ENCODE measurements around the gene ZSWIM3.

The ZSWIM3 gene

DNA sequence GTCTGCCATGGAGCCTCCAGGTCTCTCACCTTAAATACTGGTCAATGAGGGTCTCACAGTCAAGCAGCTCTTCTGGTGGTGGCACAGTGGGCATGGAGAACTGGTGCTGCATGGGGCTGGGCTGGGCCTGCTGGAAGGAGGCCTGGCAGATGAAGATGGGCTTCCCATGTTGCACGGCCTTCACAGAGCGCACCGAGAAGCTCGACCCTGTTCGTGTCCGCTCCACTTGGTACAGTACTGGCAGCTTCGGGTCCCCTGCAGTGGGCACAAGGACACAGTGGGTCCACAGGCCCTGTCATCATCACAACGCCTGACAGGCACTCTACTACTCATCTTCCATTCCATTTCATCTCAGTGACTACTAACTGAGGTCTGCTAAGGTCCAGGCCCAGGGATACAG is 9.0 kb upstream of the ZSWIM3 start:
- ATAC-seq = no peak
- no peak for TF ChIP-seq CSDC2 (CRISPR knock-in tag; IDR thresholded peaks at IDR 0.05)
- TF ChIP-seq SNAI2 (CRISPR knock-in tag; IDR thresholded peaks at IDR 0.05) = no peak
- no peak for TF ChIP-seq PPARA (CRISPR knock-in tag; IDR thresholded peaks at IDR 0.05; ENCODE audit: borderline replicate concordance)
- no peak for TF ChIP-seq ZFP30 (CRISPR knock-in tag; IDR thresholded peaks at IDR 0.05)

- TF ChIP-seq ZNF565 (CRISPR knock-in tag; conservative IDR thresholded peaks at IDR 0.05; ENCODE audit: low read depth) = no peak
- TF ChIP-seq, protein P1, sequence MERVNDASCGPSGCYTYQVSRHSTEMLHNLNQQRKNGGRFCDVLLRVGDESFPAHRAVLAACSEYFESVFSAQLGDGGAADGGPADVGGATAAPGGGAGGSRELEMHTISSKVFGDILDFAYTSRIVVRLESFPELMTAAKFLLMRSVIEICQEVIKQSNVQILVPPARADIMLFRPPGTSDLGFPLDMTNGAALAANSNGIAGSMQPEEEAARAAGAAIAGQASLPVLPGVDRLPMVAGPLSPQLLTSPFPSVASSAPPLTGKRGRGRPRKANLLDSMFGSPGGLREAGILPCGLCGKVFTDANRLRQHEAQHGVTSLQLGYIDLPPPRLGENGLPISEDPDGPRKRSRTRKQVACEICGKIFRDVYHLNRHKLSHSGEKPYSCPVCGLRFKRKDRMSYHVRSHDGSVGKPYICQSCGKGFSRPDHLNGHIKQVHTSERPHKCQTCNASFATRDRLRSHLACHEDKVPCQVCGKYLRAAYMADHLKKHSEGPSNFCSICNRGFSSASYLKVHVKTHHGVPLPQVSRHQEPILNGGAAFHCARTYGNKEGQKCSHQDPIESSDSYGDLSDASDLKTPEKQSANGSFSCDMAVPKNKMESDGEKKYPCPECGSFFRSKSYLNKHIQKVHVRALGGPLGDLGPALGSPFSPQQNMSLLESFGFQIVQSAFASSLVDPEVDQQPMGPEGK (CRISPR knock-in tag; IDR thresholded peaks at IDR 0.05; ENCODE audit: borderline replicate concordance) = no peak
- no peak for ATAC-seq
Measured at GRCh38 chr20:45848969-45849582, 8.3 kb upstream of the ZSWIM3 start.

DNA sequence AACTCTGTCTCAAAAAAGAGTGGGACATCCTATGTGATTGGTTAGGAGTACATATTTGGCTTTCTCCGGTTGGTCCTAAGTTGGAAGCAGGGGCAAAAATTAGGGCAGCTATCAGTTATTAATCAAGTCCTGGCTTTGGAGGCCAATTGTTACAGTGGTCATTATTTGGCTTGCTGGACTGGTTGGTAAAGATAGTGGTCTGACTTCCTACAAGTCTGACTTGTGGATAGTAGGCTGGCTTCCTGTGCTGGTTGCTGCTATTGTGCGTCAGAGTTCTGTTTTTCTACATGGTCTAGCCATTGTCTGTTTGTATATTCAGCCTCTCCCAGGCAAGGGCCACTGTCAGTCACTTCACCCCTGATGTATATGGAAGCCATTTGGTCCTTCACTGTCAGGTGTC is 7.2 kb upstream of the ZSWIM3 start:
- TF ChIP-seq, protein P2, sequence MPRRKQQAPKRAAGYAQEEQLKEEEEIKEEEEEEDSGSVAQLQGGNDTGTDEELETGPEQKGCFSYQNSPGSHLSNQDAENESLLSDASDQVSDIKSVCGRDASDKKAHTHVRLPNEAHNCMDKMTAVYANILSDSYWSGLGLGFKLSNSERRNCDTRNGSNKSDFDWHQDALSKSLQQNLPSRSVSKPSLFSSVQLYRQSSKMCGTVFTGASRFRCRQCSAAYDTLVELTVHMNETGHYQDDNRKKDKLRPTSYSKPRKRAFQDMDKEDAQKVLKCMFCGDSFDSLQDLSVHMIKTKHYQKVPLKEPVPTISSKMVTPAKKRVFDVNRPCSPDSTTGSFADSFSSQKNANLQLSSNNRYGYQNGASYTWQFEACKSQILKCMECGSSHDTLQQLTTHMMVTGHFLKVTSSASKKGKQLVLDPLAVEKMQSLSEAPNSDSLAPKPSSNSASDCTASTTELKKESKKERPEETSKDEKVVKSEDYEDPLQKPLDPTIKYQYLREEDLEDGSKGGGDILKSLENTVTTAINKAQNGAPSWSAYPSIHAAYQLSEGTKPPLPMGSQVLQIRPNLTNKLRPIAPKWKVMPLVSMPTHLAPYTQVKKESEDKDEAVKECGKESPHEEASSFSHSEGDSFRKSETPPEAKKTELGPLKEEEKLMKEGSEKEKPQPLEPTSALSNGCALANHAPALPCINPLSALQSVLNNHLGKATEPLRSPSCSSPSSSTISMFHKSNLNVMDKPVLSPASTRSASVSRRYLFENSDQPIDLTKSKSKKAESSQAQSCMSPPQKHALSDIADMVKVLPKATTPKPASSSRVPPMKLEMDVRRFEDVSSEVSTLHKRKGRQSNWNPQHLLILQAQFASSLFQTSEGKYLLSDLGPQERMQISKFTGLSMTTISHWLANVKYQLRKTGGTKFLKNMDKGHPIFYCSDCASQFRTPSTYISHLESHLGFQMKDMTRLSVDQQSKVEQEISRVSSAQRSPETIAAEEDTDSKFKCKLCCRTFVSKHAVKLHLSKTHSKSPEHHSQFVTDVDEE (CRISPR knock-in tag; IDR thresholded peaks at IDR 0.05) = no peak
- TF ChIP-seq ZC3H10 (CRISPR knock-in tag; IDR thresholded peaks at IDR 0.05) = no peak
- no peak for TF ChIP-seq SNAI2 (CRISPR knock-in tag; IDR thresholded peaks at IDR 0.05)
- no peak for ATAC-seq

DNA sequence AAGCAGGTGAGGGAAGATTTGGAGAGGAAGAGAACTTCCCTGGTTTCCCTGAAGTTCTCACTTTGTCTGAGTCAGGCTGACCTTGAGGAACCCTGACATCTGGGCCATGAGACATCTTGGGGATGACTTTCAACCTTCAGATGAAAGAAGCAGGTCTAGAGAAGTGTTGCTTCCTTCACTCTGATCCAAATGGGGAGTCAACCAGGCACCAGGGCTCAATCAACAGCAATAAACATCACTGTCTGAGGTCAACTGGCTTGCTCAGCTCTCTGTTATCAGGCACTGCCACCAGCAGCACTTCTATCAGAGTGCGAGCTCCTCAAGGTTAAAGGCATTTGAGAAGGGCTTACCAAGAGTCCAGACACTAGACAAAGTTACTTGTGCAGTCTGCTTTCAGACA is 6.5 kb upstream of the ZSWIM3 start:
- ATAC-seq = no peak
- TF ChIP-seq ZNF8 (CRISPR knock-in tag; IDR thresholded peaks at IDR 0.05) (no peak), ZNF565 (CRISPR knock-in tag; conservative IDR thresholded peaks at IDR 0.05; ENCODE audit: low read depth) (no peak)

- ATAC-seq = no peak
- no peak for TF ChIP-seq ISL1 (CRISPR knock-in tag; IDR thresholded peaks at IDR 0.05)
- TF ChIP-seq, protein P1 (CRISPR knock-in tag; IDR thresholded peaks at IDR 0.05; ENCODE audit: borderline replicate concordance) = no peak
- TF ChIP-seq OSR1 (CRISPR knock-in tag; IDR thresholded peaks at IDR 0.05) = no peak
- TF ChIP-seq RARB (CRISPR knock-in tag; IDR thresholded peaks at IDR 0.05) = no peak
- no peak for TF ChIP-seq ZFP3 (CRISPR knock-in tag; IDR thresholded peaks at IDR 0.05)
Measured at GRCh38 chr20:45851501-45851900, 5.9 kb upstream of the ZSWIM3 start.

- ATAC-seq = no peak
- no peak for TF ChIP-seq ZC3H10 (CRISPR knock-in tag; IDR thresholded peaks at IDR 0.05)
- TF ChIP-seq PPARA (CRISPR knock-in tag; IDR thresholded peaks at IDR 0.05; ENCODE audit: borderline replicate concordance) = no peak
- no peak for TF ChIP-seq ZNF565 (CRISPR knock-in tag; conservative IDR thresholded peaks at IDR 0.05; ENCODE audit: low read depth)
- TF ChIP-seq, protein P2 (CRISPR knock-in tag; IDR thresholded peaks at IDR 0.05) = no peak
- TF ChIP-seq OSR1 (CRISPR knock-in tag; IDR thresholded peaks at IDR 0.05) = no peak
- no peak for TF ChIP-seq CSDC2 (CRISPR knock-in tag; IDR thresholded peaks at IDR 0.05)
- TF ChIP-seq RARB (CRISPR knock-in tag; IDR thresholded peaks at IDR 0.05) = no peak
- no peak for TF ChIP-seq POU6F1 (CRISPR knock-in tag; IDR thresholded peaks at IDR 0.05; ENCODE audit: borderline replicate concordance, low read depth)
- no peak for TF ChIP-seq SNAI2 (CRISPR knock-in tag; IDR thresholded peaks at IDR 0.05)
- TF ChIP-seq, protein P3, sequence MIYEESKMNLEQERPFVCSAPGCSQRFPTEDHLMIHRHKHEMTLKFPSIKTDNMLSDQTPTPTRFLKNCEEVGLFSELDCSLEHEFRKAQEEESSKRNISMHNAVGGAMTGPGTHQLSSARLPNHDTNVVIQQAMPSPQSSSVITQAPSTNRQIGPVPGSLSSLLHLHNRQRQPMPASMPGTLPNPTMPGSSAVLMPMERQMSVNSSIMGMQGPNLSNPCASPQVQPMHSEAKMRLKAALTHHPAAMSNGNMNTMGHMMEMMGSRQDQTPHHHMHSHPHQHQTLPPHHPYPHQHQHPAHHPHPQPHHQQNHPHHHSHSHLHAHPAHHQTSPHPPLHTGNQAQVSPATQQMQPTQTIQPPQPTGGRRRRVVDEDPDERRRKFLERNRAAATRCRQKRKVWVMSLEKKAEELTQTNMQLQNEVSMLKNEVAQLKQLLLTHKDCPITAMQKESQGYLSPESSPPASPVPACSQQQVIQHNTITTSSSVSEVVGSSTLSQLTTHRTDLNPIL (CRISPR knock-in tag; IDR thresholded peaks at IDR 0.05; ENCODE audit: low read depth) = no peak
- TF ChIP-seq ARNTL (CRISPR knock-in tag; IDR thresholded peaks at IDR 0.05; ENCODE audit: borderline replicate concordance, low read depth) = no peak
- no peak for TF ChIP-seq ZNF8 (CRISPR knock-in tag; IDR thresholded peaks at IDR 0.05)
- no peak for TF ChIP-seq TOX (CRISPR knock-in tag; IDR thresholded peaks at IDR 0.05; ENCODE audit: borderline replicate concordance)
- TF ChIP-seq ZFP3 (CRISPR knock-in tag; IDR thresholded peaks at IDR 0.05) = no peak
Measured at GRCh38 chr20:45852326-45852725, 5.1 kb upstream of the ZSWIM3 start.
